Measurements from ENCODE around the gene PPP2R5C.
"Not testable (repeated sequence)": the region's sequence is repeated elsewhere in the genome, so short reads cannot be mapped to it uniquely, and the experiment has no call there.

Gene PPP2R5C

DNA sequence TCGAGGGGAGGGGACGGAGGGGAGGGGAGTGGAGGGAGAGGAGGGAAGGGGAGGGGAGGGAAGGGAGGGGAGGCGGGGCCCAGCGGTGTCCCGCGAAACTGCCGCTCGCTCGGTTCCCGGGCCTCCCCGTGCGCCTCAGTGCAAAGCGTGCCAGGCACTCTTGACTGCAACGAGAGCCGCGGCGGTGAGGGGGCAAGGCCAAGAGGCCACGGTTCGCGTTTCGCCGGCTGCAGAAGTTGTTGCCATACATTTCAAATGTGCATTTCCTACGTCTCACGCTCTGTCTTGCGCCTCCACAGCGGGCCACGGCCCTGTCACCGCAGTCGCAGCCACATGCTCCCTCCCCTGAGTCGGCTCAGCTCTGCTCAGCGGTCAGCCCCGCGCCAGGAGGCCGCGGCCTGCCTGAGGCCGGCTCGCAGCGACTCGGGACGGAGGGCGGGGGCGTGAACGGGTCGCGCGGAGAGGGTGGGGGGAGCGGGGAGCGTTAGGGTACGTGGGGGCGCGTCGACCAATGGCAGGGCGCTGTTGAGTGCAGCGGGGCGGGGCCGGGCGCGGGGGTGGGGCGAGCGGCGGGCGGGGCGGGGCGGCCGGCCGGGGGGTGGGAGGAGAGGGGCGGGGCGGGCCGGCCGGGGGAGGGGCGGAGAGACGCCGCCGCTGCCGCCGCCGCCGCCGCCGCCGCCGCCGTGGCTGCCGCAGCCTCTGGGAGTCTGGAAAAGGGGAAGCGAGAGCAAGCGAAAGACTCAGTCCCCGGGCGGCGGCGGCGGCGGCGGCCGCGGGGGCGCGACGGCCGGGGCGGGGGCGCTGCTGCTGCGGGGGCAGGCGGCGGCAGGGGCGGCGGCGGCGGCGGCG, at the start of gene PPP2R5C:
PPP2R5C (plus strand) TSS at position 678 of the 849 bp plus-strand sequence. CDS start 185 bp downstream, outside the sequence.
- peak; percentile 79 to 87 (median 82) for DNase-seq

DNA sequence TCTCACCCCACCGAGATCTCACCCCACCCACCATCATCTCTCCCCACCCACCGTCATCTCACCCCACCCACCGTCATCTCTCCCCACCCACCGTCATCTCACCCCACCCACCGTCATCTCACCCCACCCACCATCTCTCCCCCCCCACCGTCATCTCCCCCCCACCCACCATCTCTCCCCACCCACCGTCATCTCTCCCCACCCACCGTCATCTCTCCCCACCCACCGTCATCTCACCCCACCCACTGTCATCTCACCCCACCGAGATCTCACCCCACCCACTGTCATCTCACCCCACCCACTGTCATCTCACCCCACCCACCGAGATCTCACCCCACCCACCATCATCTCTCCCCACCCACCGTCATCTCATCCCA, 49.7 kb upstream of the PPP2R5C start:
- DNase-seq: not testable (repeated sequence)

DNA sequence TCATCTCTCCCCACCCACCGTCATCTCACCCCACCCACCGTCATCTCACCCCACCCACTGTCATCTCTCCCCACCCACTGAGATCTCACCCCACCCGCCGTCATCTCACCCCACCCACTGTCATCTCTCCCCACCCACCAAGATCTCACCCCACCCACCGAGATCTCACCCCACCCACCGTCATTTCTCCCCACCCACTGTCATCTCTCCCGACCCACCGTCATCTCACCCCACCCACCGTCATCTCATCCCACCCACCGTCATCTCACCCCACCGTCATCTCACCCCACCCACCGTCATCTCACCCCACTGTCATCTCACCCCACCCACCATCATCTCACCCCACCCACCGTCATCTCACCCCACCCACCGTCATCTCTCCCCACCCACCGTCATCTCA, 49.2 kb upstream of the PPP2R5C start:
- DNase-seq: not testable (repeated sequence)

DNA sequence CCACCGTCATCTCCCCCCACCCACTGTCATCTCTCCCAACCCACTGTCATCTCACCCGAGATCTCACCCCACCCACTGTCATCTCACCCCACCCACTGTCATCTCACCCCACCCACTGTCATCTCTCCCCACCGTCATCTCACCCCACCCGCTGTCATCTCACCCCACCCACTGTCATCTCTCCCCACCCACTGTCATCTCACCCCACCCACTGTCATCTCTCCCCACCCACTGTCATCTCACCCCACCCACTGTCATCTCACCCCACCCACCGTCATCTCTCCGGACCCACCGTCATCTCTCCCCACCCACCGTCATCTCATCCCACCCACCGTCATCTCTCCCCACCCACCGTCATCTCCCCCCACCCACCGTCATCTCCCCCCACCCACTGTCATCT, 48.4 kb upstream of the PPP2R5C start:
- not testable (repeated sequence) for DNase-seq

DNA sequence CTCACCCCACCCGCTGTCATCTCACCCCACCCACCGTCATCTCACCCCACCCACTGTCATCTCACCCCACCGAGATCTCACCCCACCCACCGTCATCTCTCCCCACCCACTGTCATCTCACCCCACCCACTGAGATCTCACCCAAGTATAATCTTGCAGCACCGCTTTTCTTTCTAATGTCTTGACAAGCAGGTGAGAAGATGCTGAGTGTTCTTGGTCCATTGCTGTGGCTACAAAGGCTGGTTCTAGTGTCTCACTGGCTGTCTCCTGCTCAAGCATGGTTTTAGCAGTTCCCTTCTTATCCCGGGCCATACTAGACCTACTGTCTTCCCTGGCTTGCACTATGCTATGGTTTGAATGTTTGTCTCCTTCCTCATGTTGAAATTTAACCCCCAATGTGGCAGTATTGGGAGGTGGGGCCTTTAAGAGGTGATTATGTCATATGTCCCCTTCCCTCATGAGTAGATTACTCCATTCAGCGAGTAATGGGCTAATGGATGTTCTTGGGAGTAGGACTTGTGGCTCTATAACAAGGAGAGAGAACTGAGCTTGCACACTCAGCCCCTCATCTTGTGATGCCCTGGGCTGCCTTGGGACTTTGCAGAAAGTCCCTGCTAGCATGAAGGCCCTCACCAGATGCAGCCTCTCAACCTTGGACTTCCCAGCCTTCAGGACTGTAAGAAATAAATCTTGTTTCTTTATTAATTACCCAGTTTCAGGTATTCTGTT, 47.7 kb upstream of the PPP2R5C start:
- no peak for DNase-seq

DNA sequence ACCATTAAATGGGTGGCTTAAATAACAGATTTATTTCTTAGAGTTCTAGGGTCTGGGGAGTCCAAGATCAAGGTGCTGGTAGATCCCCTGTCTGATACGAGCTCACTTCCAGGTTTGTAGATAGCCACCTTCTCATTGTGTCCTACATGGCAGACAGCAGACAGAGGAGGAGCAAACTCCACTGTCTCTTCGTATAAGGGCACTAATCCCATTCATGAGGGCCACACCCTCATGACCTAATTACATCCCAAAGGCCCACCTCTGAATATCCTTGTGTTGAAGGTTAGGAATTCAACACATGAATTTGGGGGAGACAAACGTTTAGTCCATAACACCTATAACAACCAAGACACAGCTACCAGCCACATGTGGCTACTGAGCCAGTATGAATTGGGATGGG, 47.1 kb upstream of the PPP2R5C start:
- DNase-seq: no peak

DNA sequence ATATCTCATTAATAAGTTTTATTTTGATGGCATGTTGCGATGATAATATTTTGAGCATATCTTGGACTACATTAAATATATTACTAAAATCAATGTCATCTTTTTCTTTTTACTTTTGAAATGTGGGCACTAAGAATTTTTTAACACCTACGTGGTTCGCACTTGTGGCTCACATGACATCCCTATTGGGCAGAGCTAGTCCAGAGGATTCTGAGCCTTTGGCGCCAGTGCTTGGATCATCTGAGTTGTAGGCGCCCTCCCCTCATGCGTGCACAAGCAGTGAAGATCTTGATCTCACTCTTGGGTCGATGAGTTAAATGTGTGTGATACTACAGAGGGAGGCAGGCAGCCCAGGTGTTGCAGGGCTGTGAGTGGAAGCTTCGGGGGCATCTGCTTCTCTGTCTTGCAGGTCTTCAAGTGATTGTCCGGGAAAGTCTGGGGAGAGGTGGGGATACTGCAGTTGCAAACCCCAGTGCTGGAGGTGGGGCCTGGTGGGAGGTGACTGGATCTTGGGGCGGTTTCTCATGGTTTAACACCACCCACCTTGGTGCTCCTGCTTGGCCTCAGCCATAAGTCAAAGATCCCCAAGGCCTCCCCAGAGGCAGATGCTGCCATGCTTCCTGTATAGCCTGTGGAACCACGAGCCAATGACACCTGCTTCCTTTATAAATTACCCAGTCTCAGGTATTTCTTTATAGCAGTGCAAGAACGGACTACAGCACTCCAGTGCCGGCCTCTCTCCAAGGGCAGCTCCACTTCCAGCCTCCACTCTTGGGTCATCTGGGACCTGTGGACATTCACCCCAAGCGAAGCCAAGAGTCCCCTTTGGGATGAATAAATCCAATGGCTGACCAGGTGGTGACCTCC, 46.1 kb upstream of the PPP2R5C start:
- DNase-seq: no peak

DNA sequence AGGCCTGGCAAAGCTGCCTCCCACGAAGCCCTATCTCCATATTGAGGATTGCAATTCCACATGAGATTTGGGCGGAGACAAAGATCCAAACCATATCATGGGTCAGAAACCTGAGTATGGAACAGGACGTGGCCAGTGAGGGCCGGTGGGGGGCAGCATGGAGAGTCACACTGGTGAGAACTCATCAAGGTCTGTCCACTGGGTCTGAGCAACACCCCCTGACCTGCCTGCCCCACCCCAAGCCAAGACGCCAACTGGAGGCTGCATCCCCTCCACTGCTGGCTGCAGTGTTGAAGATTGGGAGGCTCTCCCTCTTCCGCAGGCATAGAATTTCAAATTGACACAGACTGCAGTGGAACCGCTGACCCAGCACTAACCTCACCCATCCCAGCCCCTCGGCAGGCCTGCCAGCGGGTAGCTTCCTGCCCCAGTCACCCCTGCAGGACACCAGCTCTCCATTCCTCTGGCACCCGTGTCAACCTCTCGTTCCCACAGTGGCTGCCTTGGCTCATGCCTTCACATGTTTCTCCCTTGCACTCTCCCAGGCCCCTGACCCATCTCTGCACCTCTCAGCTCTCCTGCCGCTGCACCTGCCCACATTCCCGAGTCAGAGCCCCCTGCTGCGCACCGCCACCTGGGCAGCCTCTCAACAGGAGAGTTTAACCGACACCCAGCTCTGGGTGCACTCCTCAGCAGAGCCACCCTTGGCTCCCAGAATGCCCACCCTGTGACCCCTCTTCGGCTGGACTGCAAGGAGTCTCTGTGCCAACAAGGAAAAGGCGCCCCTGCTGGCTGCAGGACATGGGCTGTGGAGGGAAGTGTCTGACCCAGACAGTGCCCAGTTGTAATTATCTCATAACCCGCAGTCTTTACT, 45.2 kb upstream of the PPP2R5C start:
- no peak for DNase-seq

DNA sequence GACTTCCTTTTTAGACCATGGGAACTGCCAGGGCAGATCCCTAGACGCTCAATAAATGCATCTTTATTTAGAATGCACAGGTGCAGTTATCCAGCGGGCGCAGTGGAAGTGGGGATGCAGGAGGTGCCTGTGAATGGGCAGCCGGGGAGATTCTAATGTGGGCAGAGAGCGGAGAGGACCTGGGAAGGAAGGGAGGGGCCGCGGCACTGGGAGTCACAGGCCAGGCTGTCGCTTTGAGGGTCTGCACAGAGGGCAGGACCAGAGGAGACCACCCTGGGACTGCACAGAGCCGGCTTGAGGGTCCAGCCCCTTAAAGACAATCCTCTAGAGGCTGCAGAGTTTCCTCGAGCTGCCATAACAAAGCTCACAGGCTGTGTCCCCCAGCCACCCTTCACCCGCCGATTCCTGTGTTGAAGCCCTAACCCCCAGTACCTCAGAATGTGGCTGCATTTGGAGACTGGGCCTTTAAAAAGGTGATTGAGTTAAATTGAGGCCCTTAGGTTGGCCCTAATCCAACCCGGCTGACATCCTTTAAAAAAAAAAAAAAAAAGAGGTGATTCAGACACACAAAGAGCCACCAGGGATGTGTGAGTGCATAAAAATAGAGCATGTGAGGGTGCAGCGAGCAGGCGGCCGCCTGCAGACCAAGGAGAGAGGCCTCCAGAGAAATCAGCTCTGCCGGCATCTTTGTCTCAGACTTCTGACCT, 44.4 kb upstream of the PPP2R5C start:
- DNase-seq: no peak

DNA sequence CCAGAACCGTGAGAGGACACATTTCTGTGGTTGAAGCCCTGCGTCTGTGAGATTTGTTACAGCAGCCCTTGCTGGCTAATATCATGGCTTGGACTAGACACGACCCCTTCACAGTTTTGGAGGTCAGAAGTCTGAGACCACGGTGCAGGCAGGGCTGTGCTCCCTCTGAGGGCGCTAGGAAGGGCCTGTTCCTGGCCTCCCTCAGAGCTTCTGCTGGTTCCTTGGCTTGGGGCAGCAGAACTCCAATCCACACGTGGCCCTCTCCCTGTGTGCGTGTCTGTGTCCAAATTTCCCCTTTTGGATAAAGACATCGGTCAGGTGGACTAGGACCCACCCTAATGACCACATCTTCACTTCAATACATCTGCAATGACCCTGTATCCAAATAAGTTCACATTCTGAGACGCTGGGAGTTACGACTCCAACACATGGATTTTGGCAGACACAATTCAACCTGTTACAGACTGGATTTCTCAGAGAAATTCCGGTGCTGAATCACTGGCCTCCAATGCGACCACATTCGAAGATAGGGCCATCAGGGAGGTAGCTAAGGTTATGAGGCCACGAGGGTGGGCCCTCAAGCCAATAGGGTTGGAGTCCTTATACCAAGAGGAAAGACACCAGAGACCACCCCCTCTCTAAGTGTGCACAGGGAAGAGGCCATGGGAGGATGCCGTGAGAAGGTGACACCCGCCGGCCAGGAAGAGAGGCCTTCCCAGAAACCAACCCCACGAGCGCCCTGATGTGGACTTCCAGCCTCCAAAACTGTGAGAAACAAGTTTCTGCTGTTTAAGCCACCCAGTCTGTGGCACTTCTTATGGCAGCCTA, 43.6 kb upstream of the PPP2R5C start:
- DNase-seq: no peak

DNA sequence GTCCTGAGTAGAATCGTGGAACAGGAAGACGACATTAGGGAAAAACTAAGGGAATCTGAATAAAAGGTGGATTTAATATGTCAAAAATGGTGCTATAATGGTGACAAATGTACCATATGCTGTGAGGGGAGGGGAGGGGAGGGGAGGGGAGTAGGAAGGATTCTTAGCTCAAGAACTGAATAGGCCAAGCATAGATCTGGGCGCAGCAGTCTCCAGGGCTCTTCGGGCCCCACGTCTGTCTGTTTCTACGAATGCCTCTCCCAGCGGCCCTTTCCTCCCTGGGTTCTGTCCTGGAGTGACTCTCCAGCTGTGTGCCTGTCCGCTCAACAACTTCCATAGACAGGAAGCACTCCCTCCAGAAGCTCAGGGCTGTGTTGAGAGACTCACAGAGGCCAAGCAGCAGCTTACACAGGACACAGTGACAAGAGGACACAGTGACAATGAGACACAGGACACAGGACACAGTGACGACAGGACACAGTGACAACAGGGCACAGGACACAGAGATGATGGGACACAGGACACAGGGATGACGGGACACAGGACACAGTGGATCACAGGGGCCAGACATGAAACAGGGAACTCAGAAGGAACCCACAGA, 42.4 kb upstream of the PPP2R5C start:
- DNase-seq: no peak

DNA sequence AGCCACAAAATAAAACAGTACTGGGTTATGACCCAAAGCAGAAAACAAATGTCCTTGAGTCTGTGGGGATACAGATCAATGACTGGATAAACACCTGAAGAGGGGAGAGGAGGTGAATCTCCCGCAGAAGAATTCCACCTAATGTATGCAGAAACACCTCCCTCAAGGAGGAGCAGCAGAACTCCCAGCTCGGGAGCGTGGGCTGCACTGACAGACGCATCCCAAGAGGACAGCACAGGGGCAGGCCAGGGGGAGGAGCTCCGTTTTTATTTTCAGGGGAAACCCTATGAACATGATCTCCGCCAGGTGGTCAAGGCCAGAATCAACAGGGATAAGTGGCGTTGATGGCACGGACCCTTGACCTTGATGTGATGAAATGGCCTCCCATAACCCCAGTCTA, 41.8 kb upstream of the PPP2R5C start:
- no peak for DNase-seq

DNA sequence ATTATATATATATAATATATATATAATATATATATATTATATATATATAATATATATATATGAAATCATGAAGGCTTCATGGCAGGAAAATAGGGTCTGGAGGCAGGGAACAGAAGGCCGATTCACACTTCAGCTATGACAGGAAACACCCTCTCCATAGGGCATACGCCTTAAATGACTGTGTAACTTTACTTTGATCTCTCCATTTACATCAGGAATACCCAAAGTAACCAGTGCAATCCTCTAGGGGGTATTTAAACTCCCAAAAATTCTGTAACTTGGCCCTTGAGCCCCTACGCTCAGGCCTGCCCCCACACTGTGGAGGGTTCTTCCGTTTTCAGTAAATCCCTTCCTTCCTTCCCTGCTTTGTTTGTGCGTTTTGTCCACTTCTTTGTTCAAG, 40.4 kb upstream of the PPP2R5C start:
- no peak for DNase-seq

DNA sequence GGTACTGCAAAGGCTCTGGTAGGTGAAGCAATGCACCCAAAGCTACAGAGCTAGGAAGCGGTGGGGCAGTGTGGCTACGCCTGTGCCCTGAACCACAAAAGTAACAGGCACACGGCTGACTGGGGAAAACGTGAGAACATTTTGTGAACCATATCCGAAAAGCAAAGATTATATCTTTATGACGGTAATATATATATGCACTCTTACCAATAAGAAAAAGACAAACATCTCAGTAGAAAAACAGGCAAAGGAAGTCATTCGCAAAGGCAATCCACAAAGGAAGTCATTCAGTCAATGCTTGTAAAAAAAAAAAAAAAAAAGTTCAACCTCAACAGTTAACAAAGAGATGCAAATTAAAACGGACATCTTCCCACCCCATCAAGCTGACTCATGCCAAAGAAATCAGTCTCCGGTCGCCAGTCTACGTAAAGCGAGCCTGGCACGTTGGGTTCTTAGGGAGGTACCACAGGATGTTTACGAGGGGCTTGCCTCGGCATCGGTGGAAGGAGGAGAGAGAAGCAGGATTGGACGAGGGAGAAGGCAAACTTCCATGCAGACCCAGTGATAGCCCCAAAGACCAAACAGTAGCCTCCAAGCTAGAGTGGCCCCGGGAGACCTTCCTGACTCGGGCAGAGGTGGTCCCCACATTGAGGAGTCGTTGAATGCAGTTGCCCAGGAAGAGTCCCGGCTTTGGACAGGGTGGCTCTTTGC, 39.4 kb upstream of the PPP2R5C start:
- peak; percentile 19 to 58 (median 44) for DNase-seq

DNA sequence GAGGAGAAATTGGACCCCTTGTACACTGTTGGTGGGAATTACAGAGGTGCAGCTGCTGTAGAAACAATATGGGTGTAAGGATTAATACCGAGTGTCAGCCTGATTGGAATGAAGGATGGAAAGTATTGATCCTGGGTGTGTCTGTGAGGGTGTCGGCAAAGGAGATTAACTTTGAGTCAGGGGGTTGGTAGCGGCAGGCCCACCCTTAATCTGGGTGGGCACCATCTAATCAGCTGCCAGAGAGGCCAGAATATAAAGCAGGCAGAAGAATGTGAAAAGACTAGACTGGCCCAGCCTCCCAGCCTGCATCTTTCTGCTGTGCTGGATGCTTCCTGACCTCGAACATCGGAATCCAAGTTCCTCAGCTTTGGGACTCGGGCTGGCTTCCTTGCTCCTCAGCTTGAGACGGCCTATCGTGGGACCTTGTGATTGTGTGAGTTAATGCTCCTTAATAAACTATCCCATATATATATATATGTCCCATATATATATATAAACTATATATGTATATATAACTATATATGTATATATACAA, 38.4 kb upstream of the PPP2R5C start:
- DNase-seq: no peak

DNA sequence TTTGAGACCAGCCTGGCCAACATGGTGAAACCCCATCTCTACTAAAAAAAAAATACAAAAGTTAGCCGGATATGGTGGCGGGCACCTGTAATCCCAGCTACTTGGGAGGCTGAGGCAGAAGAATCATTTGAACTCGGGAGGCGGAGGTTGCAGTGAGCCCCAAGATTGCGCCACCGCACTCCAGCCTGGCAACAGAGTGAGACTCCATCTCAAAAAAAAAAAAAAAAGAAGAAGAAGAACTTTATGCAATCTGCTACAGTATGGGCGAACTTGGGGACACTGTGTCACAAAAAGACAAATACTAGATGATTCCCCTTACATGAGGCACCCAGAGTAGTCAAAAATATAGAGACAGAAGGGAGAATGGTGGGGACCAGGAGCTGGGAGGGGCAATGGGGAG, 35.9 kb upstream of the PPP2R5C start:
- not testable (repeated sequence) for DNase-seq

DNA sequence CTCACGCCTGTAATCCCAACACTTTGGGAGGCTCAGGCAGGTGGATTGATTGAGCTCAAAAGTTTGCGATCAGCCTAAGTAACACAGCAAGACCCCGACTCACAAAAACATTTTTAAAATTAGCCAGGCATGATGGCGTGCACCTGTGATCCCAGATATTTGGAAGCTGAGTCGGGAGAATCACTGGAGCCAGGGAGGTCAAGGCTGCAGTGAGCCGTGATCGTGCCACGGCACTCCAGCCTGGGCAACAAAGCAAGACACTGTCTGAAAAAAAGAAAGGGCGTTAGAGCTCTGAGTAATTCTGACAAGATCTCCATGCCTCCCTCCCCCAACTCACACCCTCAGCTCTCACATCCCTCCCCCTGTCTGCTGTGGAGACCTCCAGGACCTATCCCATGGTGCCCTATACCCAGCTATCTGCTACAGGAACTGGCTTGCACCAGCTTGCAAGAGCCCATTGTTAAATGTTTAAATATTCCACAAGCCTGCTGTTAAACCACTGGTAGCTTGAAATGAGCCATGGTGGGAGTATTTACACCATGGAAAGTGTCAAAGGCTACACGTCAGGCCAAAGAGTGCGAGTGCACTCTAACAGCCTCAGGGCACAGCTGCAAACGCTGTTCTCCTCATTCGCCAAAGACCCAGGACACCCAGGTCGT, 35.1 kb upstream of the PPP2R5C start:
- no peak for DNase-seq

DNA sequence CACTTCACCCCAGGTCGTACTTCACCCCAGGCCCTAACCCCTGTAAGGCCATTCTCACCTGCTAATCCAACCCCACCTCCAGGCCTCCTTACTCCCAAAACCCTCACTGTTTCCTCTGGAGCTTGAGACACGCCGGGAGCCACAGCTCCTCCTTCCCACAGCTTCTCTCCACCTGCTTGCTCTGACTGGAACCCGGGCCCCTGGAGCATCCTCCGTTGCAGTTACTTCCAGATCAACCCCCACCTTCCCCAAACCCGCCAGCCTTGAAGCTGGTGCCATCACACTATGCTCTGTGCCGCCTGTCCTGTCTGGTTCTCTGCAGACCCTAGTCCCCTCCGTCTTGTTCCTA, 34.6 kb upstream of the PPP2R5C start:
- no peak for DNase-seq
